HCT116 (cell line): ENCODE data around the gene ZBTB7B. TPM values are rescaled to one million over a fixed set of nuclear protein-coding genes. Genes with fewer than 3 reads are reported as not detected.

ENCODE experiments used
- ATAC-seq: fragments of 200-7000 bp; cut with Tn5 transposase; 2 replicates; pipeline ENCODE4 v1.9.1; 2020; ENCODE audit warnings: mild to moderate bottlenecking, moderate library complexity
- BruUV-seq: library from RNA; stranded (reverse); fragments of 400-500 nt; replicated peaks from 2 replicates; lab custom pipeline; 2021; lab: Mats Ljungman, UMichigan
- CTCF ChIA-PET: fragments of 300-600 bp; sonication (Branson Sonifier 250); formaldehyde crosslinking; loops from one replicate; lab custom pipeline; 2021; ENCODE audit warnings: antibody characterized with exemption; lab: Charles Lee
- POLR2A ChIA-PET: fragments of 300-600, 350-600 bp; sonication (Branson Sonifier 250); formaldehyde crosslinking; loops from one replicate; lab custom pipeline; 2021; ENCODE audit warnings: antibody characterized with exemption; lab: Charles Lee
- RAD21 ChIA-PET, 2 experiments: fragments of 300-600 bp; sonication (Branson Sonifier 250); formaldehyde crosslinking; loops; one replicate each; lab custom pipeline; 2023; ENCODE audit warnings: low total read pairs in 2 of 2; ENCODE audit not compliant: uncharacterized antibody in 2 of 2, unreplicated experiment in 2 of 2, low non-redundant PET in 1 of 2; lab: Charles Lee
- DNase-seq: peaks from one replicate; pipeline ENCODE4 v3.0.0-alpha.2; 2010; ENCODE audit warnings: low read depth, low spot score
- H2AFZ ChIP-seq: fragments of 200-600 bp; shearing (Covaris generic), sonication (generic); 2 replicates; pipeline ENCODE4 v1.6.1; 2017; ENCODE audit warnings: low read depth, mixed run types, mixed read lengths, antibody characterized with exemption, low read length; ENCODE audit not compliant: poor library complexity, severe bottlenecking
- H3K27ac ChIP-seq: 2 replicates; pipeline ENCODE4 v1.5.1; 2012; ENCODE audit warnings: low read depth, low read length
- H3K27me3 ChIP-seq: fragments of 200-600 bp; sonication (generic); 2 replicates; pipeline ENCODE4 v1.6.1; 2016; ENCODE audit warnings: mixed run types, low read length, mixed read lengths; ENCODE audit not compliant: insufficient read depth
- H3K36me3 ChIP-seq, 2 experiments: fragments of 200-500 bp in 1 of 2; fragments of 200-600 bp in 1 of 2; sonication (Bioruptor generic) in 1 of 2; sonication (generic) in 1 of 2; 2 replicates each; pipeline versions ENCODE4 v1.5.1 to v1.6.1; 2014 to 2016; ENCODE audit warnings: low read length in 2 of 2, inconsistent platforms in 1 of 2, mixed read lengths in 1 of 2, mixed run types in 1 of 2; ENCODE audit not compliant: insufficient read depth in 2 of 2, control insufficient read depth in 1 of 2
- H3K4me1 ChIP-seq, 2 experiments: fragments of 200-600 bp in 1 of 2; sonication (generic) in 1 of 2; 2 replicates each; pipeline versions ENCODE4 v1.5.1 to v1.6.1; 2012 to 2017; ENCODE audit warnings: low read length in 2 of 2, inconsistent platforms in 1 of 2, mild to moderate bottlenecking in 1 of 2, mixed read lengths in 1 of 2, mixed run types in 1 of 2, moderate library complexity in 1 of 2; ENCODE audit not compliant: insufficient read depth in 2 of 2, control insufficient read depth in 1 of 2
- H3K4me2 ChIP-seq: fragments of 200-600 bp; sonication (generic); 2 replicates; pipeline ENCODE4 v1.6.1; 2017; ENCODE audit warnings: mixed run types, low read length, mixed read lengths
- H3K4me3 ChIP-seq, 2 experiments: fragments of 200-600 bp in 1 of 2; sonication (generic) in 1 of 2; replicated peaks in 1 of 2; 2 replicates each; pipeline ENCODE4 v1.5.1; 2011 to 2016; ENCODE audit warnings: low read length in 2 of 2, control low read depth in 1 of 2, low read depth in 1 of 2, mild to moderate bottlenecking in 1 of 2, mixed read lengths in 1 of 2, mixed run types in 1 of 2
- H3K79me2 ChIP-seq: fragments of 200-600 bp; sonication (generic); 2 replicates; pipeline ENCODE4 v1.6.1; 2017; ENCODE audit warnings: mild to moderate bottlenecking, mixed run types, low read length, moderate library complexity, mixed read lengths; ENCODE audit not compliant: insufficient read depth
- H3K9ac ChIP-seq: fragments of 200-600 bp; sonication (generic); 2 replicates; pipeline ENCODE4 v1.6.1; 2016; ENCODE audit warnings: low read length, mixed read lengths
- H3K9me2 ChIP-seq: fragments of 200-600 bp; sonication (generic), shearing (Covaris generic); 2 replicates; pipeline ENCODE4 v1.6.1; 2017; ENCODE audit warnings: mixed run types, mild to moderate bottlenecking, moderate library complexity; ENCODE audit not compliant: insufficient read depth
- H3K9me3 ChIP-seq, 2 experiments: fragments of 200-500 bp in 1 of 2; fragments of 200-600 bp in 1 of 2; sonication (Bioruptor generic) in 1 of 2; sonication (generic) in 1 of 2; 2 replicates each; pipeline ENCODE4 v1.6.1; 2014 to 2017; ENCODE audit warnings: low read length in 2 of 2, mixed read lengths in 2 of 2, inconsistent platforms in 1 of 2, low read depth in 1 of 2, mild to moderate bottlenecking in 1 of 2, mixed run types in 1 of 2, moderate library complexity in 1 of 2; ENCODE audit not compliant: control insufficient read depth in 1 of 2, insufficient read depth in 1 of 2
- H4K20me1 ChIP-seq: fragments of 200-600 bp; sonication (generic), shearing (Covaris generic); 2 replicates; pipeline ENCODE4 v1.6.1; 2017; ENCODE audit warnings: mixed run types, mild to moderate bottlenecking, moderate library complexity; ENCODE audit not compliant: insufficient read depth
- CTCF ChIP-seq, 3 experiments: fragments of 200-600 bp in 1 of 3; sonication (generic) in 1 of 3; IDR thresholded peaks in 2 of 3; conservative IDR thresholded peaks in 1 of 3; 2 replicates each; pipeline ENCODE4 v1.5.1; 2012 to 2017; ENCODE audit warnings: low read depth in 2 of 3, low read length in 2 of 3, antibody characterized with exemption in 1 of 3, borderline replicate concordance in 1 of 3, control low read depth in 1 of 3, mild to moderate bottlenecking in 1 of 3, mixed read lengths in 1 of 3, mixed run types in 1 of 3, moderate library complexity in 1 of 3; ENCODE audit not compliant: insufficient read depth in 1 of 3
- EZH2phosphoT487 ChIP-seq: fragments of 200-600 bp; IDR thresholded peaks from 2 replicates; pipeline ENCODE4 v1.6.1; 2018; ENCODE audit warnings: antibody characterized with exemption, borderline replicate concordance
- POLR2AphosphoS5 ChIP-seq: IDR thresholded peaks from 2 replicates; pipeline ENCODE4 v1.6.1; 2011; ENCODE audit warnings: mild to moderate bottlenecking, low read depth, low read length, moderate library complexity
- RAD21 ChIP-seq: IDR thresholded peaks from 2 replicates; pipeline ENCODE4 v1.6.1; 2012; ENCODE audit warnings: low read depth, mild to moderate bottlenecking
- SRF ChIP-seq: IDR thresholded peaks from 2 replicates; pipeline ENCODE4 v1.6.1; 2012; ENCODE audit warnings: low read depth
- intact Hi-C: fragments of 100-400 bp; cut with micrococcal nuclease; formaldehyde crosslinking; loops from 2 replicates; pipeline ENCODE4 v1.10.0; 2022
- total RNA-seq: library from RNA; stranded (reverse); gene quantifications from one replicate; pipeline ENCODE4 v1.2.1, GENCODE V29; 2021; ENCODE audit not compliant: unreplicated experiment

ZBTB7B gene
- total RNA-seq, 1 experiment from 2014 or later, result 57.0 TPM

GRCh38 chr1:155050560-155051341, 48.1 kb downstream of the ZBTB7B start, which contains the start of gene ADAM15:
ADAM15 (plus strand) TSS chr1:155051316; CDS start chr1:155051387, 71 bp downstream.
- TF ChIP-seq CTCF (IDR thresholded peaks at IDR 0.05 in 2 of 3, conservative IDR thresholded peaks at IDR 0.05 in 1 of 3; ENCODE audit: borderline replicate concordance in 1 of 3, insufficient read depth in 1 of 3, low read depth in 2 of 3, low read length in 2 of 3), result peak in 2 of 3 experiments; percentile 93 to 94; a peak in 4 of 6 replicates
- no peak for TF ChIP-seq EZH2phosphoT487
- TF ChIP-seq RAD21, result no peak
- peak; percentile 82 for TF ChIP-seq POLR2AphosphoS5
- no peak for TF ChIP-seq SRF
- Histone ChIP-seq H3K9me3 (no peaks in the 10 kb centered on the region), H3K4me2 (peak within 1 kb of the TSS; percentile 100), H3K79me2 (peaks cover 37% of the 10 kb centered on the region), H3K36me3 (peaks cover 10 to 13% of the 10 kb centered on the region in 2 experiments; a peak in 3 of 4 replicates), H3K4me1 (peaks cover 13 to 41% of the 10 kb centered on the region in 2 experiments), H3K9me2 (no peaks in the 10 kb centered on the region), H3K9ac (peak within 1 kb of the TSS; percentile 90), H3K27me3 (no peaks in the 10 kb centered on the region), H4K20me1 (no peaks in the 10 kb centered on the region), H3K27ac (peak within 1 kb of the TSS; percentile 93), H3K4me3 (peak within 1 kb of the TSS; percentile 90 to 94), H2AFZ (no peak within 1 kb of the TSS)
- POLR2A ChIA-PET, result interaction anchor here (1.1 to 1.2 kb wide), 2 partner anchors 119 to 122 kb away, joined by 3 read pairs; partner anchors contain the start of gene KRTCAP2
- RAD21 ChIA-PET, result interaction anchor here (0.6 to 0.9 kb wide), 2 partner anchors 34 to 95 kb away, joined by 3 to 4 read pairs; partner anchors contain the start of gene PBXIP1 (in 1 of the 2)
- peak; percentile 54 for DNase-seq
- BruUV-seq, result no TSS peak
- intact Hi-C loops, result loop anchor here (5.0 kb wide), 1 partner anchor 48 kb away; the partner anchor contains the start of gene ZBTB7B
- peak; percentile 78 for ATAC-seq
- CTCF ChIA-PET, result interaction anchor here (0.7 to 1.6 kb wide), 22 partner anchors 9 to 381 kb away, joined by 3 to 14 read pairs (median 4); partner anchors contain the start of genes PBXIP1 and SHC1
